B cell (primary cell): ENCODE measurements around the gene RHOA. TPM values are rescaled to one million over a fixed set of nuclear protein-coding genes. Genes with fewer than 3 reads are reported as not detected.

ENCODE experiments used
- ATAC-seq: fragments of 200-7000 bp; cut with Tn5 transposase; one replicate; pipeline ENCODE4 v1.10.0; 2021; ENCODE audit warnings: low read depth, mild to moderate bottlenecking, moderate number of reproducible peaks, moderate library complexity
- CTCF ChIA-PET: fragments of 350-600 bp; sonication (Branson Sonifier 250); formaldehyde crosslinking; loops from one replicate; lab custom pipeline; 2021; ENCODE audit warnings: antibody characterized with exemption, inconsistent platforms; lab: Charles Lee
- POLR2A ChIA-PET: fragments of 350-600 bp; sonication (Branson Sonifier 250); formaldehyde crosslinking; loops from one replicate; lab custom pipeline; 2021; ENCODE audit warnings: antibody characterized with exemption; lab: Charles Lee
- DNase-seq: peaks from one replicate; pipeline ENCODE4 v3.0.0; 2013
- H2AFZ ChIP-seq: 2 replicates; pipeline ENCODE4 v1.6.1; 2012; ENCODE audit warnings: mild to moderate bottlenecking, low read depth, low read length; ENCODE audit not compliant: insufficient read depth, poor library complexity, severe bottlenecking
- H3K27ac ChIP-seq, 2 donors: 1 replicate in 1 of 2; 2 replicates in 1 of 2; pipeline ENCODE4 v1.5.1; 2012 to 2013; ENCODE audit warnings: low read length in 2 of 2, mild to moderate bottlenecking in 2 of 2, moderate library complexity in 1 of 2
- H3K27me3 ChIP-seq, 4 experiments: fragments of 200-600 bp in 1 of 4; sonication (generic) in 1 of 4; replicated peaks in 1 of 4; 1 replicate in 2 of 4; 2 replicates in 2 of 4; pipeline versions ENCODE4 v1.6.1 to v1.7.0; 2013 to 2016; ENCODE audit warnings: low read length in 3 of 4, mild to moderate bottlenecking in 2 of 4, mixed read lengths in 1 of 4, moderate library complexity in 1 of 4; ENCODE audit not compliant: insufficient read depth in 4 of 4, control insufficient read depth in 3 of 4; ENCODE audit errors: control extremely low read depth in 1 of 4
- H3K36me3 ChIP-seq, 2 experiments: replicated peaks in 1 of 2; 1 replicate in 1 of 2; 2 replicates in 1 of 2; pipeline versions ENCODE4 v1.6.1 to v1.7.1; 2013; ENCODE audit warnings: low read length in 1 of 2; ENCODE audit not compliant: insufficient read depth in 2 of 2, control insufficient read depth in 1 of 2; ENCODE audit errors: control extremely low read depth in 1 of 2, extremely low read depth in 1 of 2
- H3K4me1 ChIP-seq, 2 donors: fragments of 200-600 bp in 1 of 2; sonication (generic) in 1 of 2; 1 replicate in 1 of 2; 2 replicates in 1 of 2; pipeline versions ENCODE4 v1.5.1 to v1.6.1; 2013 to 2017; ENCODE audit warnings: low read length in 2 of 2; ENCODE audit not compliant: control insufficient read depth in 2 of 2, insufficient read depth in 2 of 2
- H3K4me2 ChIP-seq: replicated peaks from 2 replicates; pipeline ENCODE3; 2012; ENCODE audit warnings: mild to moderate bottlenecking, low read depth, low read length; ENCODE audit not compliant: poor library complexity, severe bottlenecking
- H3K4me3 ChIP-seq, 5 experiments: fragments of 200-600 bp in 1 of 5; sonication (generic) in 1 of 5; 1 replicate in 3 of 5; 2 replicates in 2 of 5; pipeline versions ENCODE4 v1.5.1 to v1.7.0; 2011 to 2016; ENCODE audit warnings: low read length in 4 of 5, mild to moderate bottlenecking in 4 of 5, low read depth in 2 of 5, control low read depth in 1 of 5, moderate library complexity in 1 of 5; ENCODE audit not compliant: insufficient read depth in 1 of 5; ENCODE audit errors: control extremely low read depth in 1 of 5, extremely low read depth in 1 of 5
- H3K79me2 ChIP-seq: fragments of 200-600 bp; sonication (generic); one replicate; pipeline ENCODE4 v1.6.0; 2016; ENCODE audit warnings: low read length; ENCODE audit not compliant: control insufficient read depth, insufficient read depth
- H3K9ac ChIP-seq: fragments of 200-600 bp; sonication (generic); 2 replicates; pipeline ENCODE4 v1.6.1; 2017; ENCODE audit warnings: mild to moderate bottlenecking, low read length, moderate library complexity
- H3K9me3 ChIP-seq, 3 donors: one replicate each; pipeline versions ENCODE4 v1.6.1 to v1.7.1; 2013; ENCODE audit warnings: low read length in 2 of 3; ENCODE audit not compliant: control insufficient read depth in 2 of 3, insufficient read depth in 1 of 3; ENCODE audit errors: control extremely low read depth in 1 of 3
- H4K20me1 ChIP-seq: 2 replicates; pipeline ENCODE4 v1.6.0; 2012; ENCODE audit warnings: mild to moderate bottlenecking, low read length; ENCODE audit not compliant: insufficient read depth, control insufficient read depth, poor library complexity, severe bottlenecking
- H3K27ac Mint-ChIP-seq: one replicate; pipeline ENCODE4 v1.8.0; 2021; ENCODE audit warnings: mixed read lengths
- H3K27me3 Mint-ChIP-seq: one replicate; pipeline ENCODE4 v1.8.0; 2021; ENCODE audit warnings: mixed read lengths
- H3K4me1 Mint-ChIP-seq: one replicate; pipeline ENCODE4 v1.8.0; 2021; ENCODE audit warnings: mixed read lengths
- H3K4me3 Mint-ChIP-seq: one replicate; pipeline ENCODE4 v1.8.0; 2021; ENCODE audit warnings: mixed read lengths
- H3K9me3 Mint-ChIP-seq: one replicate; pipeline ENCODE4 v1.8.0; 2022; ENCODE audit warnings: mixed read lengths; ENCODE audit not compliant: insufficient read depth
- EZH2 ChIP-seq: IDR thresholded peaks from 2 replicates; pipeline ENCODE4 v1.6.1; 2012; ENCODE audit warnings: borderline replicate concordance, low read depth, mild to moderate bottlenecking, moderate library complexity, low read length; ENCODE audit not compliant: insufficient read depth, poor library complexity, severe bottlenecking
- WGBS: methylation state at CpG from one replicate; pipeline ENCODE4 v1.1.5; 2013; ENCODE audit warnings: missing lambda C conversion rate; ENCODE audit not compliant: insufficient coverage; 5-methylcytosine and 5-hydroxymethylcytosine counted together
- intact Hi-C: fragments of 100-400 bp; cut with micrococcal nuclease; formaldehyde crosslinking; loops from one replicate; pipeline ENCODE4 v1.10.0; 2022
- polyA plus RNA-seq: library from polyadenylated mRNA; depleted of rRNA; stranded (reverse); fragments of >200 nt; gene quantifications from 2 replicates; pipeline ENCODE4 v1.2.3, GENCODE V29; 2012
- total RNA-seq, 2 donors: library from RNA; stranded (reverse); fragments of 120-200 nt in 1 of 2; gene quantifications; 1 replicate in 1 of 2; 2 replicates in 1 of 2; pipeline versions ENCODE4 v1.2.3 to v1.2.4, GENCODE V29; 2013 to 2022
- TF ChIP-seq, protein P1 (sequence below): fragments of 200-600 bp; IDR thresholded peaks from one replicate; pipeline ENCODE4 v1.8.0; 2022; ENCODE audit warnings: antibody characterized with exemption, mild to moderate bottlenecking

Gene RHOA
- total and polyA plus RNA-seq, 2 donors (not counting 1 experiment from before 2014, with no cell fraction given), result 244 to 298 TPM

DNA sequence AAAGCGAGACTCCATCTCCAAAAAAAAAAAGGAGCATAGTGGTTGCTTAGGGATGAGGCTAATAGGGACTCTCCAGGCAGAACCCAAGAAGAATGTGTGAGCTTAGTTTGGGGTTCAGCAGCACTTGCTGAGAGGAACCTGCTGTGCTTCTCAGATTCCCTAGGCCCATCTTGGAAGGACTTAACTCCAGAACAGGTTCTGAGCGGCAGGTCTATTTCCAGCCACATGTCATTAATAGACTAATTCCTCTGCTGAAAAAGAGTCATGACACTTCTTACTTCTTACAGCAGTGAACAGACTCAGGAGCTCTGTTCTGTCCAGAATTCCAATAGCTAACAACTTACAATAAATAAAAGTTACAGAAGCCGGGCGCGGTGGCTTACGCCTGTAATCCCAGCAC lies 22.5 kb downstream of the RHOA start:
- H3K36me3 ChIP-seq, result peaks cover 4 to 19% of the 10 kb centered on the region in 2 experiments
- Mint-ChIP-seq H3K9me3 (no peaks in the 10 kb centered on the region), H3K27me3 (no peaks in the 10 kb centered on the region), H3K4me3 (no peak overlapping the region), H3K27ac (no peak overlapping the region), H3K4me1 (peaks cover 47% of the 10 kb centered on the region)
- peak overlapping the region in 1 of 2 donors; percentile 9 for H3K27ac ChIP-seq
- H2AFZ ChIP-seq, result no peak overlapping the region
- H3K9me3 ChIP-seq, result no peaks in the 10 kb centered on the region
- ChIA-PET CTCF (no interaction called here), POLR2A (no interaction called here)
- TF ChIP-seq EZH2, result no peak
- TF ChIP-seq, protein P1, sequence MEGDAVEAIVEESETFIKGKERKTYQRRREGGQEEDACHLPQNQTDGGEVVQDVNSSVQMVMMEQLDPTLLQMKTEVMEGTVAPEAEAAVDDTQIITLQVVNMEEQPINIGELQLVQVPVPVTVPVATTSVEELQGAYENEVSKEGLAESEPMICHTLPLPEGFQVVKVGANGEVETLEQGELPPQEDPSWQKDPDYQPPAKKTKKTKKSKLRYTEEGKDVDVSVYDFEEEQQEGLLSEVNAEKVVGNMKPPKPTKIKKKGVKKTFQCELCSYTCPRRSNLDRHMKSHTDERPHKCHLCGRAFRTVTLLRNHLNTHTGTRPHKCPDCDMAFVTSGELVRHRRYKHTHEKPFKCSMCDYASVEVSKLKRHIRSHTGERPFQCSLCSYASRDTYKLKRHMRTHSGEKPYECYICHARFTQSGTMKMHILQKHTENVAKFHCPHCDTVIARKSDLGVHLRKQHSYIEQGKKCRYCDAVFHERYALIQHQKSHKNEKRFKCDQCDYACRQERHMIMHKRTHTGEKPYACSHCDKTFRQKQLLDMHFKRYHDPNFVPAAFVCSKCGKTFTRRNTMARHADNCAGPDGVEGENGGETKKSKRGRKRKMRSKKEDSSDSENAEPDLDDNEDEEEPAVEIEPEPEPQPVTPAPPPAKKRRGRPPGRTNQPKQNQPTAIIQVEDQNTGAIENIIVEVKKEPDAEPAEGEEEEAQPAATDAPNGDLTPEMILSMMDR, result no peak
- no peak overlapping the region for H3K4me2 ChIP-seq
- intact Hi-C loops, result no loop called here
- ATAC-seq (no peak), DNase-seq (no peak)
- peaks cover 30 to 42% of the 10 kb centered on the region in 2 donors for H3K4me1 ChIP-seq
- no peak overlapping the region for H3K4me3 ChIP-seq
- peaks cover 98% of the 10 kb centered on the region for H4K20me1 ChIP-seq
- H3K79me2 ChIP-seq, result peaks cover 98% of the 10 kb centered on the region
- H3K27me3 ChIP-seq, result no peaks in the 10 kb centered on the region
- H3K9ac ChIP-seq, result no peak overlapping the region
- WGBS, result 100% methylated on average over 5 of the region's 6 CpGs

- Mint-ChIP-seq H3K27ac (peak overlapping the region; percentile 44), H3K4me1 (peaks cover 54% of the 10 kb centered on the region), H3K27me3 (no peaks in the 10 kb centered on the region), H3K4me3 (no peak overlapping the region), H3K9me3 (no peaks in the 10 kb centered on the region)
- no peak for ATAC-seq
- no peak for TF ChIP-seq EZH2
- TF ChIP-seq, protein P1, result no peak
- POLR2A ChIA-PET, result interaction anchor here (0.5 to 0.7 kb wide), 2 partner anchors 11 to 15 kb away, joined by 3 to 4 read pairs; no protein-coding TSS in a partner anchor
- intact Hi-C loops, result no loop called here
- DNase-seq, result no peak
- no peaks in the 10 kb centered on the region for H3K27me3 ChIP-seq
- H3K79me2 ChIP-seq, result peaks cover 98% of the 10 kb centered on the region
- H2AFZ ChIP-seq, result no peak overlapping the region
- no peak overlapping the region for H3K9ac ChIP-seq
- H3K4me2 ChIP-seq, result no peak overlapping the region
- peaks cover 98% of the 10 kb centered on the region for H4K20me1 ChIP-seq
- no peaks in the 10 kb centered on the region for H3K9me3 ChIP-seq
- H3K4me3 ChIP-seq, result no peak overlapping the region
- H3K36me3 ChIP-seq, result peaks cover 4 to 17% of the 10 kb centered on the region in 2 experiments
- H3K27ac ChIP-seq, result peak overlapping the region in 1 of 2 donors; percentile 14
- no CpG with 5 or more reads among the region's 1 CpG for WGBS
- CTCF ChIA-PET, result interaction anchor here (1.4 kb wide), 1 partner anchor 48 kb away, joined by 3 read pairs; the partner anchor contains the start of gene USP4
- peaks cover 30 to 45% of the 10 kb centered on the region in 2 donors for H3K4me1 ChIP-seq
Measured at GRCh38 chr3:49388289-49388820, 23.4 kb downstream of the RHOA start.
